22Rv1 (cell line): ENCODE measurements around the gene SLC26A8.
"Not testable (repeated sequence)": the region's sequence is repeated elsewhere in the genome, so short reads cannot be mapped to it uniquely, and the experiment has no call there.

Source experiments
- H3K27ac ChIP-seq: fragments of 450-650 bp; 2 replicates; pipeline ENCODE4 v1.5.1; 2017
- CTCF ChIP-seq: fragments of 450-650 bp; IDR thresholded peaks from 2 replicates; pipeline ENCODE4 v1.5.1; 2017; ENCODE audit warnings: mild to moderate bottlenecking
- ZFX ChIP-seq: fragments of 450-650 bp; IDR thresholded peaks from 2 replicates; pipeline ENCODE4 v1.6.1; 2017; ENCODE audit warnings: antibody characterized with exemption, borderline replicate concordance

Gene SLC26A8

DNA sequence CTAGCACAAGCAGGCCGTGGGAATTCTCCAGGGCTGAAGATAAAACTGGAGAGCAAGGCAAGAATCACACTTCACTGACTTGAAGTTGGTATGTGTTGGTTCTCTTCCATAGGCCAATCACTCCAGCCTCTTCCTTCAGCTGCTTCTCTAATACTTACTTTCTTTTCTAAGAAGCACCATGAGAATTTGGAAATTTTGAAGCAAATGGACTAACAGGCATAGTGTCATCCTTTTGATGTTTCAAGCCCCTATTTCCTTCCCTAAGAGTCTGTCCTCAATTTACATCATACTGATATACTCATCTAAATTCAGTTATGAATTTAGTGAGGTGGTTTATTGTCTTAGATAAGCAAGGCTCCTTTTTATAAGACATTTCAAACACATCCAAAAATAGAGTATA, 24.0 kb downstream of the SLC26A8 start:
- TF ChIP-seq CTCF, result no peak
- no peak for TF ChIP-seq ZFX

GRCh38 chr6:35993150-35993549, 31.3 kb downstream of the SLC26A8 start:
- no peak overlapping the region for H3K27ac ChIP-seq
- TF ChIP-seq CTCF, result no peak
- TF ChIP-seq ZFX, result no peak

More for the DNA sequence above, 24.0 kb downstream of the SLC26A8 start:
- H3K27ac ChIP-seq, result no peak overlapping the region

DNA sequence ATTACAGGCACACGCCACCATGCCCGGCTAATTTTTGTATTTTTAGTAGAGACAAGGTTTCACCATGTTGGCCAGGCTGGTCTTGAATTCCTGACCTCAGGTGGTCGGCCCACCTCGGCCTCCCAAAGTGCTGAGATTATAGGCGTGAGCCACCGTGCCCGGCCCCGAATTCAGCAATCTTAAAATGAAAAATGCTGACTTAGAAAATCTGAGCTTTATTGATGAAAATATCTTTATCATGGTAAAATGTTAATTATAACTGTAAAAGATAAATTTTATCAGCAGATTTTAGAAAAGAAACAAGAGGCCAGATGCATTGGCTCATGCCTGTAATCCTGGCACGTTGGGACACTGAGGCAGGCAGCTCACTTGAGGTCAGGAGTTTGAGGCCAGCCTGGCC, 36.4 kb downstream of the SLC26A8 start:
- H3K27ac ChIP-seq, result not testable (repeated sequence)

- no peak overlapping the region for H3K27ac ChIP-seq
- TF ChIP-seq ZFX (no peak), CTCF (no peak)
These were observed 39.7 kb downstream of the SLC26A8 start for GRCh38 chr6:35984701-35985100.

DNA sequence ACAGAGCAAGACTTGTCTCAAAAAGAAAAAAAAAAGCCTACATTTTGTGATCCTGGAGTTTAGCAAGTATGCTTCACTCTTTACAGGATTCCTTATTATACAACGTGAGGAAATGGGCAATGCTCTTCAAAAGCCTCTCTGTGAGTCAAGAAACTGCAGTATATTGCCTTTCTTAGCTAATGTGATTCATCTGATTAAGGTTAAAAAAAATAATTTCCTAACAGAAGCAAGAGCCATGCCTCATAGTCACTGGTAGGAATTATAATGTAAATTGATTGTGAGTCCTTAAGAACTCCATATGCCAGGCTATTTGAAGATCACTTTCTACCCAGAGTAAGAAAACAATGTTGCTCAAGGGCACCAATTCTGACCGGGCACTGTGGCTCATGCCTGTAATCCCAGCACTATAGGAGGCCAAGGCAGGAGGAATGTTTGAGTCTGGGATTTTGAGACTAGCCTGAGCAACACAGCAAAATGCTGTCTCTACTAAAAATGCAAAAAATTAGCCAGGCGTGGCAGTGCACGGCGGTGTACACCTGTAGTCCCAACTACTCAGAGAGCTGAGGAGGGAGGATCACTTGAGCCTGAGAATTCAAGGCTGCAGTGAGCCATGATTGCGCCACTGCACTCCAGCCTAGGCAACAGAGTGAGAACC, 43.3 kb downstream of the SLC26A8 start:
- TF ChIP-seq CTCF (no peak), ZFX (no peak)
- H3K27ac ChIP-seq, result no peak overlapping the region

GRCh38 chr6:35980126-35980525, 44.3 kb downstream of the SLC26A8 start:
- not testable (repeated sequence) for H3K27ac ChIP-seq

GRCh38 chr6:35977308-35977707, 47.1 kb downstream of the SLC26A8 start:
- TF ChIP-seq ZFX (no peak), CTCF (no peak)
- no peak overlapping the region for H3K27ac ChIP-seq

DNA sequence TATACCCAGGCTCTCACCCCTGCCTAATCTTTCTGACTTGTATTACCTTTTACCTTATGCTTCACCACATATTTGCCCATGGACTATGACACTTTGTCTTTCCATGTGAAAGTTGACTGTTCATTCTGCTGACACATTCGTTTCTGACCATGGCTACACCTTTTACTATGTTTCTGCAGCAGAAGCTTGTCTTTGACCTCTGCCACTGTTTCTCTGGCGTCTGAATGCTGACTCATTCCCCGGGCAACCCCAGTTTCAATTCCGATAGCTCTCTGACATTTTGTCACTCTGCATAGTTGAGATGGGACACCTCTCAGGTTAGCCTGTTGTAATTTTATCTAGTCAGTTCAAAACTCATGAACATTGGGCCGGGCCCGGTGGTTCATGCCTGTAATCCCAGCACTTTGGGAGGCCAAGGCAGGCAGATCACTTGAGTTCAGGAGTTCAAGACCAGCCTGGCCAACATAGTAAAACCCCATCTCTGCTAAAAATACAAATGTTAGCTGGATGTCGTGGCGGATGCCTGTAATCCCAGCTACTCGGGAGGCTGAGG, 50.7 kb downstream of the SLC26A8 start:
- no peak for TF ChIP-seq ZFX
- TF ChIP-seq CTCF, result no peak
- no peak overlapping the region for H3K27ac ChIP-seq
